NCI-H1105 (cell line): ENCODE data around the gene RFK.

ENCODE experiments used
- DNase-seq: peaks from one replicate; lab custom pipeline; 2025; lab: John Stamatoyannopoulos, UW

The RFK gene

GRCh38 chr9:76412638-76413037 is 18.4 kb upstream of the RFK start:
- DNase-seq, result no peak

GRCh38 chr9:76405868-76406267 is 11.6 kb upstream of the RFK start:
- no peak for DNase-seq

GRCh38 chr9:76405340-76405739 is 11.1 kb upstream of the RFK start:
- no peak for DNase-seq

GRCh38 chr9:76404401-76404800 is 10.2 kb upstream of the RFK start:
- no peak for DNase-seq

GRCh38 chr9:76403352-76403751 is 9.1 kb upstream of the RFK start:
- no peak for DNase-seq

- no peak for DNase-seq
Measured at GRCh38 chr9:76401580-76402354, 7.5 kb upstream of the RFK start.

- no peak for DNase-seq
Measured at GRCh38 chr9:76401176-76401575, 7.0 kb upstream of the RFK start.

GRCh38 chr9:76400534-76401096 is 6.4 kb upstream of the RFK start:
- DNase-seq, result no peak

- no peak for DNase-seq
Measured at GRCh38 chr9:76399856-76400255, 5.6 kb upstream of the RFK start.

GRCh38 chr9:76396597-76396996 is 2.4 kb upstream of the RFK start:
- DNase-seq, result no peak

- no peak for DNase-seq
Measured at GRCh38 chr9:76396144-76396543, 1.9 kb upstream of the RFK start.

GRCh38 chr9:76395381-76395780 is 1.2 kb upstream of the RFK start:
- no peak for DNase-seq

GRCh38 chr9:76394960-76395252 is 680 bp upstream of the RFK start:
- peak; percentile 48 for DNase-seq

- DNase-seq, result no peak
Measured at GRCh38 chr9:76390656-76391055, 3.6 kb downstream of the RFK start.

- peak; percentile 68 for DNase-seq
Measured at GRCh38 chr9:76379494-76379893, 14.7 kb downstream of the RFK start.

- DNase-seq, result no peak
Measured at GRCh38 chr9:76378367-76379073, 15.7 kb downstream of the RFK start.

- no peak for DNase-seq
Measured at GRCh38 chr9:76377791-76378190, 16.4 kb downstream of the RFK start.

GRCh38 chr9:76374783-76375559 is 19.3 kb downstream of the RFK start:
- no peak for DNase-seq

- DNase-seq, result no peak
Measured at GRCh38 chr9:76373784-76374474, 20.3 kb downstream of the RFK start.

GRCh38 chr9:76373173-76373783 is 20.9 kb downstream of the RFK start:
- no peak for DNase-seq

- no peak for DNase-seq
Measured at GRCh38 chr9:76372336-76372735, 21.9 kb downstream of the RFK start.

GRCh38 chr9:76371901-76372300 is 22.3 kb downstream of the RFK start:
- no peak for DNase-seq
